HG03045 (cell line): ENCODE results near the gene ALOX15B.
A peak's percentile ranks its signal among the peaks of the same experiment; 100 is the strongest.

Experiments used
- ATAC-seq: cut with Tn5 transposase; IDR thresholded peaks from one replicate; pipeline ENCODE4 v1.9.1; 2021; ENCODE audit warnings: mild to moderate bottlenecking, moderate library complexity; ENCODE audit not compliant: unreplicated experiment

ALOX15B gene

GRCh38 chr17:8079291-8080207, 40.7 kb downstream of the ALOX15B start:
- ATAC-seq = peak; percentile 60

GRCh38 chr17:8080208-8080798, 41.4 kb downstream of the ALOX15B start:
- no peak for ATAC-seq

GRCh38 chr17:8080799-8081219, 42.0 kb downstream of the ALOX15B start:
- ATAC-seq = no peak

- ATAC-seq = no peak
These were observed 43.0 kb downstream of the ALOX15B start for GRCh38 chr17:8081876-8082275.

- no peak for ATAC-seq
These were observed 43.4 kb downstream of the ALOX15B start for GRCh38 chr17:8082292-8082691.

- ATAC-seq = no peak
These were observed 45.4 kb downstream of the ALOX15B start for GRCh38 chr17:8084250-8084649.

GRCh38 chr17:8087075-8087951, 48.5 kb downstream of the ALOX15B start, which contains the start of gene ALOX12B:
Gene ALOX12B, minus strand, starts transcription at chr17:8087716. Its CDS starts 274 bp downstream, at chr17:8087442.
- no peak for ATAC-seq

- ATAC-seq = no peak
These were observed 49.0 kb downstream of the ALOX15B start for GRCh38 chr17:8087952-8088230.

- ATAC-seq = no peak
These were observed 50.9 kb downstream of the ALOX15B start for GRCh38 chr17:8089728-8090127.

- no peak for ATAC-seq
These were observed 52.3 kb downstream of the ALOX15B start for GRCh38 chr17:8091033-8091687.

GRCh38 chr17:8095361-8095760, 56.5 kb downstream of the ALOX15B start:
- ATAC-seq = no peak

GRCh38 chr17:8096541-8096940, 57.7 kb downstream of the ALOX15B start:
- no peak for ATAC-seq
